ENCODE data around the gene CDC42SE2. TPM values are rescaled to one million over a fixed set of nuclear protein-coding genes. Genes with fewer than 3 reads are reported as not detected.
A peak's percentile ranks its signal among the peaks of the same experiment; 100 is the strongest.
"Not testable (repeated sequence)": the region's sequence is repeated elsewhere in the genome, so short reads cannot be mapped to it uniquely, and the experiment has no call there.

The CDC42SE2 gene
- total RNA-seq, 1 experiment from 2014 or later = 20.7 TPM

DNA sequence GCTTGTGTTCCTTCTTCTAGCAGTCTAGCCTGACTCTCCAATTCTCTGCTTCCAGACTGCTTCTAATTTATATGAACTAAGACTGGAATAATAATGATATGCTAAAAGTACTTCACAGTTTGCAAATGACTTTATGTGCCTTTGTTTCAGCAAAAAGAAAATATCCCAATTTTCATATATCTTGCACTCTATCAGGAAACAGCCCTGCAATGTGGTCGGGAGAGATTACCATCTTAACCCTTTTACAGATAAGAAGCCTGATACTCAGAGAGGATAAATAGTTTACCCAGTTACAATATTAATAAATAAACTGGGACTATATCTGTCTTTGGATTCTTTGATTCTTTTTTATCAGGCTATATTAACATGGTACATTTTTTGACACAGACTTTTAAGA, 126.0 kb downstream of the CDC42SE2 start:
- no peak for DNase-seq (ENCODE audit: low spot score)

DNA sequence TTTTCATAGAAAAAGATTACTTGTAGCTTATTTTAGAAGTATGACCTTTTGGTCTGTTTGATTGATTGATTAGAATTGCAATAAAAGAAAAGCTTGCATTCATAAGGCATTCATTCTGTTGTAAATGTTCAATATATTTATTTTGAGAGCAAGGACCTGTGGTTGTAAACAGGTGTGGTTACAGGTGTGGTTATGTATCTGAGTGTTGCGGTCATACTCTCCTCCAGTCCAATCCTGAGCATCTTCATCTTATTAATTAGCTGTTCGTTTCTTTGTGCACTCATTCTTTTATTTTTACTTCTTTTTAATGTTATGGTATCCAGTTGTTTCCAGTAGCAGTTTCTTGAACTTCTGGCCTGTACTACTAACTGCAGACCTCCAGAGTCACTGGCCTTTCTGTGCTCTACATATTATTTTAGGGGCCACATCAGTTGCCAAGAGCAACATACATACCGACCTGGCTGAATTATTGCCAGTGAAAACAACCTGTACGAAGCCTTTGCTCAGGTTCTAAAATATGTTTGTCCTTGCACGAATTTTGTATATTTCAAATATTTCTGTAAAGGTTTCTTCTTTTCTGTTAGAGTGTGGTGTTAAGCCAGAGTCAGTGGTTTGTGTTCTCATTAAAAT, 128.7 kb downstream of the CDC42SE2 start:
- DNase-seq (ENCODE audit: low spot score) = no peak

DNA sequence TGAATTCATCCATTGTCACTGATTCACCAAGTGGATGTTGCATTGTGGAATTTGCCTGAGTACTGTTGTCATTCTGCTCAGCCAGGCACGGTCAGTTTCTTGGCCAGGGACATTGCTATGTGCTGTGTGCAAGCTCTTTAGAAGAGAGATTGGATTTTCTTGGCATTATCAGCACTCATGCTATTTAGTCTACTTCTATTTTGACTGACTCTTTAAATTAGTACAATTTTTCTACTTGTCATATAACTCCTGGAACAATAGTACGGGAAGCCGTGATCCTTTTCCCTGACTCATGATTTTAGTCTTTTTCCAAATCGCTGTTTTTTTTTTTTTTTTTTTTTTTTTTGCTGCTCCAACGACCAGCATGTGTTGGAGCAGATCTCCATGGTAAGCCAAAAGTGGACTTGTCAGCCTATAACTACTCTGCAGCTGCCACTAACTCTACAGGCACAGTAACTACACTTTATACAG, 129.7 kb downstream of the CDC42SE2 start:
- DNase-seq (ENCODE audit: low spot score) = no peak

DNA sequence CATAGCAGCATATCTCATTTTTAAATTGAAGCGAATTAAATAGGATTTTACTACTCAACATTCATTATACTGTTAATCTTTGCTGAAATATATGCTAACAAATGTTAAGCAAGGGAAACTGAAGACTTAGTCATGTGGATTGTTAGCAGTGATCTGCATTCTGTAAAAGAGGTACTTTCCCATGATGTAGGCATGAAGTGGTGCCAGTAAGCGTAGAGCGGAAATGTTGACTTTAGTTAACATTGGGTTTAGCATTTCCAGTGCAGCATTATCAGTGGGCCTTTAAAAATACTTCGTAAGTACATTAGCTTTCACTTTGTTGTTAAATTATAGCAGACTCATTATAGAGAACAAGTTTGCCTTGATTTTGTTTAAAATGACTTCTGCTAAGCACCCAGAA, 130.3 kb downstream of the CDC42SE2 start:
- DNase-seq (ENCODE audit: low spot score) = no peak

DNA sequence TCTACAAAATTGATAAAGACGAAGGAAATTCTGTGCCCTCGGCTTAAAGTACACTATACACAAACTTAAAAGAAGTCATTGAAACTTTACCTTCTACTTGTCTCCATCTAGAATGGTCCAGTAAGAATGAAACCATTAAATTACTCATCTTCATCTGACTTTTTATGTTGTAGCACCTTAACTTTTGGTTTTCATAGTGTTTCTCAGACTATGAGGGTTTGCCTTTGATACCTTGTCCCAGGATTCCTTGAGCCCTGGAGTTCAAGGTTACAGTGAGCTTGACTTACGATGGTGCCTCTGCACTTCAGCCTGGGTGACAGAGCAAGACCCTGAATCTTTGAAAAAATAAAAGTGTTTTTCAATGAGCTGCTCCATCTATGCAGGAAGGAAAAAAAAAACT, 132.2 kb downstream of the CDC42SE2 start:
- DNase-seq (ENCODE audit: low spot score) = no peak

GRCh38 chr5:131396630-131397273, 132.9 kb downstream of the CDC42SE2 start:
- no peak for DNase-seq (ENCODE audit: low spot score)

- not testable (repeated sequence) for DNase-seq (ENCODE audit: low spot score)
Measured at GRCh38 chr5:131399007-131399406, 135.2 kb downstream of the CDC42SE2 start.

DNA sequence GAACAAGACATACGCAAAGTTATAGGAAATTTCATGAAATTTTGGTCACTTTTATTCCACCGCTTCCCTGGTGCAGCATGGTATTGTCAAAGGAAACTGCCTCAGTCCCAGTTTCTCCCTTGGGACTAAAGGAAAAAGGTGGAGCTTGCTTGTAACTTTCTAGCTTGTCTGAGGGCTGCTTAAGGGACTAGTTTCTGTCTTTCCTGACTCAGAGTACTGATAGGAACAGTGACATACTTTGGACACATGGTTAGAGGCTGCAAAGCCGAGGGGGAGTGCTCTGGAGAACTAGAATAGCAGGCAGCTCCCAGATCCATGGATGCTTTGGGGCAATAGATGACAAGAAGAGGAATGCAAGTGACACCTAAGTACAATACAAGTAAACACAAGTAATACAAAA, 136.7 kb downstream of the CDC42SE2 start:
- DNase-seq (ENCODE audit: low spot score) = no peak

DNA sequence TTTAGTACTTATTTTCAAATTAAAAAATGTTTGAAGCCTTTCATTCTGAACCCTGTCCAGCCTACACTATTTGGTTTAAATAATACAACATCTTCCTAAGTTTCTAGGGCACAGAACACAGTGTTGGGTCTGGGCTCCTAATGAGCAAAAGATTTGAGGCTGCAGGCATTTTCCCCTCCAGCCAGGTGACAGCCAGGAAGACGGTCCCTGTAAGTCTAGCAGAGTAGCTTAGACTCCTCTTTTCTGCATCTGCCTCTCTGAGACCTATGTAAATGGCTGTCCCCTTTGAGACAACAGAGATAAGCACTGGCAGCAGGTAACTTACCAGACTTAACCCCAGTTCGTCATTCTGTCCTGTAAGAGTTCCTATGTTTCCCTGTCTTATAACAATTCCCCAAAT, 141.8 kb downstream of the CDC42SE2 start:
- no peak for DNase-seq (ENCODE audit: low spot score)

GRCh38 chr5:131406076-131406475, 142.2 kb downstream of the CDC42SE2 start:
- no peak for DNase-seq (ENCODE audit: low spot score)

- DNase-seq (ENCODE audit: low spot score) = no peak
Measured at GRCh38 chr5:131406975-131407638, 143.3 kb downstream of the CDC42SE2 start.

- DNase-seq (ENCODE audit: low spot score) = no peak
Measured at GRCh38 chr5:131413605-131414559, 150.0 kb downstream of the CDC42SE2 start.

DNA sequence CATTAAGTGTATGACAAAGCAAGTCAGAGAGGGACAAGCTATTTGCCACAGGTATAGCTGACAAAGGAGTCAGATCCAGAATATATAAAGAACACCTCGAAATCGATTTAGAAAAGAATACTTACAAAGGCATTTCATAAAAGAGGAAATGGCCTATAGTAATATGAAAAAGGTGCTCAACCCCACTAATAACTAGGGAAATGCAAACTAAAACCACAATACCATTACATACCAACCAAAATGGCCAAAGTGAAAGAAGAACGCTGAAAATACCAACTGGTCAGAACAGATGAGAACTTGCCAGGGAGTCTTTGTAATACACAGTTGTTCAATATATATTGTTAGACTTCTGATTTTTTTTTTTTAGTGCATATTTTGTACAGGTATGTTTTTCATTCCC, 152.9 kb downstream of the CDC42SE2 start:
- DNase-seq (ENCODE audit: low spot score) = no peak

- DNase-seq (ENCODE audit: low spot score) = peak; percentile 88
Measured at GRCh38 chr5:131417240-131417869, 153.5 kb downstream of the CDC42SE2 start.

GRCh38 chr5:131418846-131419245, 155.0 kb downstream of the CDC42SE2 start:
- DNase-seq (ENCODE audit: low spot score) = no peak

DNA sequence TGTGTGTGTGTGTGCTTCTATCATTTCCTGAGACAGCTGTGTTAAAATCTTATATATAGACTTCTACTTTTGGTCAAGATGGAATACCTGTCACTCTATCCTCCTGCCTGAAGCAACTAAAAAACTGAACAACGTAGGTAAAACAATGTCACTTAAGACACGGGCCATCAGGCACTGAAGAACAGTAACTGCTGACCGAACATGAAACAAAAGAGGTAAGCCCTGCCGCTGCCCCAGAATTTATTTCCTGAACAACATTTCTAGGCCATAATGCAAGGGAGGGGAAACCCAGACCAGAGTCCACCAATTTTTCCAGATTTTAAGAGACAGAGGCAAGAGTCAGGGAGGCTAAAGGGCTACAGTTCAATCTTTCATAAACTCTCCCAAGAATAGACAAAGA, 156.0 kb downstream of the CDC42SE2 start:
- DNase-seq (ENCODE audit: low spot score) = no peak

DNA sequence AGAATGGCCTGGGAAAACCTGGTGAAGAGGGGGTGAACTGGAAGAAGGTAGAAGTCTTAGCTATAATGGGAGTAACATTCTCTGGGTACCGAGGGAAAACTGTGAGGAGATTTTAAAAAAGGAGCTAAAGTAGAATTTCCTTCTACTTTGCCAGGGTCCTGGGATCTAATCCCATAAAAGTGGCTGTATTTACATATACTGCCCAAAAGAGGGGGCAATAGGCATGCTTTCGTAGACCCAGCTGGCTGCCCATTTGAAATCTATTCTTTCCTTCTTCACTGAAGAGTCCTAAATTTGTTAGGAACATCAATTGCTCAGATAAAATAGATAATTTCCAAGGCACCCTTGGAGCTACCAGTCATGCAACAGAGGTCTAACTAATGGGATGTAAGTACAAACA, 159.2 kb downstream of the CDC42SE2 start:
- DNase-seq (ENCODE audit: low spot score) = no peak

DNA sequence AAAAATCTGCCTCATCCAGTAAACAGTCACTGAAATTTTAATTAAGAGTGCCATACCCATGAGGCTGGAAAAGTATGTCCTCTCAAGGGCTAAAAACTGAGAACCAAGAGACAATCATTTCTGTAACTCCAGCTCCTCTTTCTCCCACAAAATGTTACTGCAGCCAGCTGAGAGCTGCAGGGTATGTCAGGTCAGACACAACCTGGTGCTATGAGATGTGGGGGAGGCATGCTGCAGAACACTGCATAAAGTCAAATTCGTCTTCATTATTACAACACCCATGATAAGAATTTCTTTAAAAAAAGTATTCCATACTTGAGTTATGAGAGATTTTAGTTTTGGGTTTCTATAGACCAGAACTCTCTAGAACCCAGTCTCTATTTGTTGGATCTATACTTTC, 162.2 kb downstream of the CDC42SE2 start:
- no peak for DNase-seq (ENCODE audit: low spot score)

- DNase-seq (ENCODE audit: low spot score) = no peak
Measured at GRCh38 chr5:131430794-131431193, 166.9 kb downstream of the CDC42SE2 start.

- no peak for DNase-seq (ENCODE audit: low spot score)
Measured at GRCh38 chr5:131431794-131432193, 167.9 kb downstream of the CDC42SE2 start.

DNA sequence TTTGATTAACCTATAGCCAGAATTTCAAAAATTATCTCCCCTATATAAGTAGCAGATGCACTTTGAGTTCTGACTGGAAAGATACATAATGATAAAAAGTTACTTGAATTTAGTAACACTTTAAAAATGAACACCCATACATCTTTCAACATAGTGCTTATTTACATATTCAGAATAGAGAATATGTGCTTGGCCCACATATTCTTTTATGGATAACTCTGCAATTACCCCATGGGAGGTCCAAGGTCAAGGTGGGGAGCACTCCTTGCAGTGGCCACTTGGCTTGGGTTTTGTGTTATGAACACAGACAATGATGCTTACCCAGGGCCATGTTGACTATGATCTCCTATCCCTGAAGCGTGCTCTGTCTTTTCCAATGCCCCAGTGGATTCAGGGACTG, 169.3 kb downstream of the CDC42SE2 start:
- no peak for DNase-seq (ENCODE audit: low spot score)

Measured in HT-29 (cell line).